H1 (cell line): ENCODE results near the gene GBX1. TPM values are rescaled to one million over a fixed set of nuclear protein-coding genes. Genes with fewer than 3 reads are reported as not detected.

Source experiments
- CTCF ChIA-PET: fragments of 300-600 bp; sonication (Branson Sonifier 250); formaldehyde crosslinking; loops from one replicate; lab custom pipeline; 2021; ENCODE audit not compliant: partially characterized antibody; lab: Charles Lee
- POLR2A ChIA-PET: fragments of 300-600 bp; sonication (Branson Sonifier 250); formaldehyde crosslinking; loops from one replicate; lab custom pipeline; 2021; ENCODE audit warnings: inconsistent platforms; ENCODE audit not compliant: partially characterized antibody; lab: Charles Lee
- DNase-seq, 2 experiments: peaks; one replicate each; pipeline versions ENCODE4 v3.0.0 to v3.0.0-alpha.2; 2010 to 2022; ENCODE audit warnings: low spot score in 2 of 2, low read depth in 1 of 2, mixed read lengths in 1 of 2
- FAIRE-seq: peaks from 2 replicates; lab custom pipeline; 2011; peaks lifted over from hg19 to GRCh38; lab: Jason Lieb, UNC
- H2AFZ ChIP-seq: 2 replicates; pipeline ENCODE4 v1.8.1; 2012; ENCODE audit warnings: low read length, inconsistent platforms
- H2AK5ac ChIP-seq: 2 replicates; pipeline ENCODE4 v1.6.1; 2013; ENCODE audit warnings: low read depth, low read length
- H2BK120ac ChIP-seq: replicated peaks from 2 replicates; pipeline ENCODE3; 2013; ENCODE audit warnings: low read depth, low read length, inconsistent platforms
- H2BK12ac ChIP-seq: 2 replicates; pipeline ENCODE4 v1.6.1; 2013; ENCODE audit warnings: low read depth, low read length
- H2BK15ac ChIP-seq: 2 replicates; pipeline ENCODE4 v1.6.1; 2013; ENCODE audit warnings: low read length
- H2BK20ac ChIP-seq: 2 replicates; pipeline ENCODE4 v1.6.1; 2013; ENCODE audit warnings: low read length
- H2BK5ac ChIP-seq: 2 replicates; pipeline ENCODE4 v1.6.1; 2013; ENCODE audit warnings: low read depth, low read length
- H3K14ac ChIP-seq: 2 replicates; pipeline ENCODE4 v1.6.1; 2013; ENCODE audit warnings: inconsistent platforms; ENCODE audit not compliant: insufficient read length
- H3K18ac ChIP-seq: 2 replicates; pipeline ENCODE4 v1.6.1; 2013; ENCODE audit warnings: low read length; ENCODE audit errors: extremely low read depth
- H3K23ac ChIP-seq: 2 replicates; pipeline ENCODE4 v1.6.1; 2013; ENCODE audit warnings: inconsistent platforms; ENCODE audit not compliant: insufficient read length
- H3K23me2 ChIP-seq: 2 replicates; pipeline ENCODE4 v1.6.1; 2013; ENCODE audit warnings: low read depth, low read length
- H3K27ac ChIP-seq: 2 replicates; pipeline ENCODE4 v1.6.1; 2011; ENCODE audit warnings: low read depth, low read length, inconsistent platforms
- H3K27me3 ChIP-seq, 4 experiments: replicated peaks in 1 of 4; 1 replicate in 1 of 4; 2 replicates in 3 of 4; pipeline versions ENCODE4 v1.6.1 to v1.8.1; 2011 to 2013; ENCODE audit warnings: low read length in 3 of 4, mild to moderate bottlenecking in 3 of 4, inconsistent platforms in 2 of 4, mixed read lengths in 2 of 4, moderate library complexity in 1 of 4; ENCODE audit not compliant: control insufficient read depth in 3 of 4, insufficient read depth in 3 of 4; ENCODE audit errors: extremely low read depth in 1 of 4
- H3K36me3 ChIP-seq, 4 experiments: 2 replicates each; pipeline versions ENCODE4 v1.6.1 to v1.8.1; 2011 to 2013; ENCODE audit warnings: mild to moderate bottlenecking in 4 of 4, low read length in 3 of 4, moderate library complexity in 2 of 4, control low read depth in 1 of 4, inconsistent platforms in 1 of 4; ENCODE audit not compliant: insufficient read depth in 4 of 4, control insufficient read depth in 2 of 4
- H3K4ac ChIP-seq: replicated peaks from 2 replicates; pipeline ENCODE3; 2013; ENCODE audit warnings: low read length, low read depth, mixed read lengths, inconsistent platforms; ENCODE audit not compliant: insufficient read length
- H3K4me1 ChIP-seq, 4 experiments: replicated peaks in 1 of 4; 1 replicate in 1 of 4; 2 replicates in 3 of 4; pipeline versions ENCODE4 v1.6.1 to v1.8.1; 2011 to 2013; ENCODE audit warnings: low read length in 3 of 4, inconsistent platforms in 2 of 4, mixed read lengths in 1 of 4; ENCODE audit not compliant: insufficient read depth in 4 of 4, control insufficient read depth in 3 of 4
- H3K4me2 ChIP-seq, 2 experiments: 2 replicates each; pipeline versions ENCODE4 v1.6.1 to v1.8.1; 2011 to 2013; ENCODE audit warnings: low read depth in 2 of 2, low read length in 2 of 2, control low read depth in 1 of 2, inconsistent platforms in 1 of 2, mild to moderate bottlenecking in 1 of 2; ENCODE audit not compliant: insufficient read depth in 1 of 2
- H3K4me3 ChIP-seq, 4 experiments: fragments of 200-600, 300-600 bp in 1 of 4; sonication (generic), shearing (Covaris generic), sonication (Bioruptor Twin) in 1 of 4; 2 replicates each; pipeline versions ENCODE4 v1.5.1 to v1.8.1; 2011 to 2016; ENCODE audit warnings: low read length in 4 of 4, low read depth in 3 of 4, control low read depth in 2 of 4, inconsistent platforms in 2 of 4, mild to moderate bottlenecking in 2 of 4, mixed read lengths in 1 of 4, moderate library complexity in 1 of 4; ENCODE audit not compliant: insufficient read depth in 2 of 4; ENCODE audit errors: extremely low read depth in 1 of 4
- H3K56ac ChIP-seq: replicated peaks from 2 replicates; pipeline ENCODE3; 2013; ENCODE audit warnings: low read depth, mild to moderate bottlenecking, mixed read lengths, low read length, inconsistent platforms; ENCODE audit not compliant: insufficient read length
- H3K79me1 ChIP-seq: 2 replicates; pipeline ENCODE4 v1.6.1; 2013; ENCODE audit warnings: low read depth, low read length, control low read depth
- H3K79me2 ChIP-seq, 2 experiments: 2 replicates each; pipeline versions ENCODE4 v1.6.1 to v1.8.1; 2012 to 2013; ENCODE audit warnings: low read length in 2 of 2, mild to moderate bottlenecking in 2 of 2, inconsistent platforms in 1 of 2; ENCODE audit not compliant: insufficient read depth in 2 of 2, control insufficient read depth in 1 of 2
- H3K9ac ChIP-seq, 4 experiments: replicated peaks in 1 of 4; 1 replicate in 1 of 4; 2 replicates in 3 of 4; pipeline versions ENCODE4 v1.6.1 to v1.8.1; 2011 to 2013; ENCODE audit warnings: low read depth in 3 of 4, low read length in 3 of 4, control low read depth in 2 of 4, mild to moderate bottlenecking in 2 of 4, moderate library complexity in 2 of 4, inconsistent platforms in 1 of 4; ENCODE audit errors: extremely low read depth in 1 of 4
- H3K9me3 ChIP-seq, 2 experiments: 2 replicates each; pipeline versions ENCODE4 v1.6.1 to v1.8.1; 2012 to 2013; ENCODE audit warnings: mild to moderate bottlenecking in 2 of 2, moderate library complexity in 2 of 2, control low read depth in 1 of 2, inconsistent platforms in 1 of 2, low read depth in 1 of 2, low read length in 1 of 2, mixed read lengths in 1 of 2; ENCODE audit not compliant: insufficient read depth in 2 of 2
- H4K20me1 ChIP-seq, 2 experiments: replicated peaks in 1 of 2; 2 replicates each; pipeline versions ENCODE3 to v1.8.1; 2011 to 2013; ENCODE audit warnings: inconsistent platforms in 2 of 2, low read length in 2 of 2, mild to moderate bottlenecking in 1 of 2; ENCODE audit not compliant: insufficient read depth in 2 of 2, control insufficient read depth in 1 of 2
- H4K5ac ChIP-seq: 2 replicates; pipeline ENCODE4 v1.6.1; 2013; ENCODE audit warnings: low read length, low read depth, mixed read lengths, inconsistent platforms; ENCODE audit not compliant: insufficient read length
- H4K8ac ChIP-seq: 2 replicates; pipeline ENCODE4 v1.8.0; 2013; ENCODE audit warnings: mild to moderate bottlenecking, moderate library complexity, low read length, inconsistent platforms; ENCODE audit not compliant: insufficient read depth; ENCODE audit errors: extremely low read depth
- H4K91ac ChIP-seq: replicated peaks from 2 replicates; pipeline ENCODE3; 2013; ENCODE audit warnings: low read length, mixed read lengths, inconsistent platforms; ENCODE audit not compliant: insufficient read length
- CTCF ChIP-seq, 3 experiments: IDR thresholded peaks; 1 replicate in 2 of 3; 2 replicates in 1 of 3; pipeline versions ENCODE4 v1.5.1 to v1.6.1; 2011; ENCODE audit warnings: low read length in 3 of 3, mild to moderate bottlenecking in 3 of 3, inconsistent platforms in 2 of 3, low read depth in 1 of 3, moderate library complexity in 1 of 3; ENCODE audit not compliant: insufficient read depth in 1 of 3; ENCODE audit errors: control extremely low read depth in 1 of 3
- EGR1 ChIP-seq: IDR thresholded peaks from 2 replicates; pipeline ENCODE4 v1.6.1; 2011; ENCODE audit warnings: low read depth, low read length, borderline replicate concordance
- EZH2 ChIP-seq: fragments of 200-600 bp; sonication (generic); IDR thresholded peaks from 2 replicates; pipeline ENCODE4 v1.7.1; 2012; ENCODE audit warnings: low read depth, mild to moderate bottlenecking, moderate library complexity, low read length, inconsistent platforms; ENCODE audit not compliant: severe bottlenecking
- JUN ChIP-seq: IDR thresholded peaks from 2 replicates; pipeline ENCODE4 v1.6.1; 2011; ENCODE audit warnings: low read depth, mild to moderate bottlenecking, improper control_type of control experiment, low read length
- KDM4A ChIP-seq: IDR thresholded peaks from one replicate; pipeline ENCODE4 v1.7.1; 2012; ENCODE audit warnings: low read depth, mild to moderate bottlenecking, moderate library complexity, low read length, inconsistent platforms; ENCODE audit not compliant: severe bottlenecking
- POLR2A ChIP-seq, 2 experiments: IDR thresholded peaks; 1 replicate in 1 of 2; 2 replicates in 1 of 2; pipeline ENCODE4 v1.6.1; 2011; ENCODE audit warnings: low read depth in 2 of 2, low read length in 2 of 2, mild to moderate bottlenecking in 2 of 2; ENCODE audit errors: control extremely low read depth in 1 of 2
- RFX5 ChIP-seq: IDR thresholded peaks from 2 replicates; pipeline ENCODE4 v1.6.1; 2011; ENCODE audit warnings: low read depth, low read length, improper control_type of control experiment, borderline replicate concordance
- RXRA ChIP-seq: IDR thresholded peaks from 2 replicates; pipeline ENCODE4 v1.6.1; 2011; ENCODE audit warnings: low read depth, mild to moderate bottlenecking, low read length, moderate library complexity; ENCODE audit not compliant: insufficient read depth
- SP2 ChIP-seq: IDR thresholded peaks from 2 replicates; pipeline ENCODE4 v1.6.1; 2012; ENCODE audit warnings: mild to moderate bottlenecking, low read length, inconsistent platforms
- SRF ChIP-seq: IDR thresholded peaks from 2 replicates; pipeline ENCODE4 v1.6.1; 2011; ENCODE audit warnings: mild to moderate bottlenecking, low read depth, low read length, moderate library complexity
- USF2 ChIP-seq: IDR thresholded peaks from 2 replicates; pipeline ENCODE4 v1.6.1; 2011; ENCODE audit warnings: low read length, improper control_type of control experiment
- WGBS, 2 experiments: shearing (Covaris generic) in 1 of 2; methylation state at CpG; one replicate each; pipeline versions ENCODE4 v1.1.6 to v1.1.7; 2013 to 2015; ENCODE audit warnings: low lambda C conversion rate in 2 of 2, mixed read lengths in 2 of 2, inconsistent platforms in 1 of 2, low coverage in 1 of 2, missing lambda C conversion rate in 1 of 2; ENCODE audit not compliant: insufficient replicate concordance in 2 of 2, insufficient coverage in 1 of 2, insufficient read length in 1 of 2; ENCODE audit errors: extremely low coverage in 1 of 2, missing lambda C conversion rate in 1 of 2; 5-methylcytosine and 5-hydroxymethylcytosine counted together
- polyA plus RNA-seq, 7 experiments: library from polyadenylated mRNA; depleted of rRNA in 3 of 7; stranded (reverse) in 5 of 7; unstranded in 2 of 7; fragments of >200 nt in 5 of 7; fragments of 200-250 nt in 2 of 7; gene quantifications; 1 replicate in 5 of 7; 2 replicates in 1 of 7; 4 replicates in 1 of 7; pipeline versions ENCODE4 v1.2.1 to v1.2.3, GENCODE V29; 2011 to 2013; ENCODE audit warnings: missing spikeins in 2 of 7, mixed read lengths in 2 of 7
- total RNA-seq: library from RNA; stranded (reverse); fragmentation: NEBNext Ultra II Directional; extraction: Animal tissue kit (Norgen Biotek cat#: 25700); gene quantifications from 2 replicates; pipeline ENCODE4 v1.2.1, GENCODE V29; 2021

GBX1 gene
- total and polyA plus RNA-seq, 2 of the 8 experiments (the other 6 are each of a cell fraction or from before 2014, with no cell fraction given): not detected

GRCh38 chr7:151201344-151201743 is 33.9 kb upstream of the GBX1 start:
- Histone ChIP-seq H3K4me3 (no peak overlapping the region), H3K4ac (no peak overlapping the region), H2BK20ac (no peak overlapping the region), H3K4me2 (no peak overlapping the region), H2AK5ac (no peak overlapping the region), H3K27me3 (peaks cover 0 to 3% (median 1%) of the 10 kb centered on the region in 4 experiments; a peak in 2 of 7 replicates), H3K9ac (no peak overlapping the region), H4K5ac (no peak overlapping the region), H3K23ac (no peak overlapping the region), H3K14ac (no peak overlapping the region), H3K4me1 (peaks cover 0 to 9% (median 1%) of the 10 kb centered on the region in 4 experiments; a peak in 3 of 7 replicates), H2BK12ac (no peak overlapping the region), H3K79me1 (no peaks in the 10 kb centered on the region), H4K91ac (no peak overlapping the region), H4K20me1 (no peaks in the 10 kb centered on the region), H2AFZ (no peak overlapping the region), H4K8ac (no peak overlapping the region), H3K18ac (no peak overlapping the region), H2BK15ac (no peak overlapping the region), H2BK120ac (no peak overlapping the region), H3K36me3 (no peaks in the 10 kb centered on the region), H3K27ac (no peak overlapping the region), H3K79me2 (no peaks in the 10 kb centered on the region), H3K23me2 (peaks cover 5% of the 10 kb centered on the region; the same call in 1 of the 2 replicates), H2BK5ac (no peak overlapping the region), H3K56ac (no peak overlapping the region), H3K9me3 (no peaks in the 10 kb centered on the region)
- FAIRE-seq (no peak), DNase-seq (no peak)
- ChIA-PET POLR2A (interaction anchor here (0.6 to 2.4 kb wide), 2 partner anchors 9 to 102 kb away, joined by 3 to 13 read pairs; partner anchors contain the start of gene H2BK1), CTCF (interaction anchor here (1.6 kb wide), 1 partner anchor 8 kb away, joined by 3 read pairs; no protein-coding TSS in a partner anchor)
- 77% methylated on average over 3 of the region's 3 CpGs; no CpG with 5 or more reads in 1 of the 2 experiments for WGBS, 2 experiments
- no peak for TF ChIP-seq EZH2
- no peak for TF ChIP-seq KDM4A
- no peak for TF ChIP-seq POLR2A (IDR thresholded peaks at IDR 0.05; ENCODE audit: control extremely low read depth in 1 of 2, low read depth in 2 of 2, low read length in 2 of 2)
- no peak for TF ChIP-seq RXRA
- TF ChIP-seq JUN: no peak
- TF ChIP-seq SP2: no peak
- TF ChIP-seq RFX5: no peak
- no peak for TF ChIP-seq SRF
- no peak for TF ChIP-seq EGR1
- no peak for TF ChIP-seq USF2
- TF ChIP-seq CTCF (IDR thresholded peaks at IDR 0.05; ENCODE audit: control extremely low read depth in 1 of 3, insufficient read depth in 1 of 3, low read depth in 1 of 3, low read length in 3 of 3): no peak
